Activated naive CD8-positive, alpha-beta T cell treated with anti-CD3 and anti-CD28 coated beads, Interleukin-2, amount 10 ng/mL, durations not matched to agents 7 days and 5 days (primary cell): ENCODE results near the gene BAHCC1. TPM values are rescaled to one million over a fixed set of nuclear protein-coding genes. Genes with fewer than 3 reads are reported as not detected.

Experiments
- ATAC-seq: fragments of 150-1000 bp; cut with Tn5 transposase; one replicate; pipeline ENCODE4 v1.10.0; 2021; ENCODE audit warnings: low read depth, moderate library complexity
- POLR2A ChIA-PET: fragments of 350-600 bp; sonication (Branson Sonifier 250); formaldehyde crosslinking; loops from one replicate; lab custom pipeline; 2021; ENCODE audit warnings: antibody characterized with exemption; lab: Charles Lee
- DNase-seq: peaks from one replicate; pipeline ENCODE4 v3.0.0; 2021
- H3K27ac Mint-ChIP-seq: one replicate; pipeline ENCODE4 v1.8.0; 2022; ENCODE audit warnings: mild to moderate bottlenecking, mixed read lengths
- H3K27me3 Mint-ChIP-seq: one replicate; pipeline ENCODE4 v1.8.0; 2022; ENCODE audit warnings: mild to moderate bottlenecking, moderate library complexity, mixed read lengths
- H3K36me3 Mint-ChIP-seq: one replicate; pipeline ENCODE4 v1.8.0; 2021; ENCODE audit warnings: mild to moderate bottlenecking, mixed read lengths
- H3K4me1 Mint-ChIP-seq: one replicate; pipeline ENCODE4 v1.8.0; 2021; ENCODE audit warnings: mixed read lengths
- H3K4me3 Mint-ChIP-seq: one replicate; pipeline ENCODE4 v1.8.0; 2022; ENCODE audit warnings: mild to moderate bottlenecking, moderate library complexity, mixed read lengths
- H3K9me3 Mint-ChIP-seq: one replicate; pipeline ENCODE4 v1.8.0; 2021; ENCODE audit warnings: mixed read lengths
- total RNA-seq, 2 experiments: library from RNA; stranded (reverse); gene quantifications; one replicate each; pipeline ENCODE4 v1.2.3, GENCODE V29; 2021

The BAHCC1 gene
- total RNA-seq, 2 experiments from 2014 or later, result 0.86 to 1.0 TPM

GRCh38 chr17:81484195-81484979 is 89.1 kb downstream of the BAHCC1 start:
- H3K36me3 Mint-ChIP-seq, result no peaks in the 10 kb centered on the region
- H3K9me3 Mint-ChIP-seq, result no peaks in the 10 kb centered on the region
- H3K27me3 Mint-ChIP-seq, result peaks cover 38% of the 10 kb centered on the region
- H3K27ac Mint-ChIP-seq, result no peak overlapping the region
- POLR2A ChIA-PET, result interaction anchor here (0.7 to 1.4 kb wide), 8 partner anchors 23 to 193 kb away, joined by 3 to 12 read pairs (median 4); partner anchors contain the start of genes ACTG1 and SLC38A10
- peaks cover 9% of the 10 kb centered on the region for H3K4me1 Mint-ChIP-seq
- H3K4me3 Mint-ChIP-seq, result peak overlapping the region; percentile 10
- ATAC-seq (peak; percentile 57), DNase-seq (peak; percentile 97)

GRCh38 chr17:81486199-81486810 is 91.0 kb downstream of the BAHCC1 start:
- H3K36me3 Mint-ChIP-seq, result no peaks in the 10 kb centered on the region
- no peak overlapping the region for H3K4me3 Mint-ChIP-seq
- peaks cover 12% of the 10 kb centered on the region for H3K4me1 Mint-ChIP-seq
- H3K27me3 Mint-ChIP-seq, result peaks cover 32% of the 10 kb centered on the region
- DNase-seq (no peak), ATAC-seq (no peak)
- no peaks in the 10 kb centered on the region for H3K9me3 Mint-ChIP-seq
- POLR2A ChIA-PET, result interaction anchor here (1.4 kb wide), 1 partner anchor 66 kb away, joined by 5 read pairs; the partner anchor contains the start of gene FAAP100
- no peak overlapping the region for H3K27ac Mint-ChIP-seq

- POLR2A ChIA-PET, result interaction anchor here (1.0 to 1.4 kb wide), 4 partner anchors 9 to 195 kb away, joined by 3 to 8 read pairs (median 6); partner anchors contain the start of gene FAAP100
- no peak for ATAC-seq
- Mint-ChIP-seq H3K36me3 (no peaks in the 10 kb centered on the region), H3K27me3 (peaks cover 31% of the 10 kb centered on the region), H3K4me3 (peak overlapping the region; percentile 55), H3K9me3 (no peaks in the 10 kb centered on the region), H3K4me1 (peaks cover 7% of the 10 kb centered on the region), H3K27ac (peak overlapping the region; percentile 38)
- no peak for DNase-seq
These were observed 91.8 kb downstream of the BAHCC1 start for GRCh38 chr17:81487089-81487486.

- POLR2A ChIA-PET, result interaction anchor here (0.5 to 2.3 kb wide), 7 partner anchors 10 to 195 kb away, joined by 3 to 11 read pairs (median 6); partner anchors contain the start of gene FAAP100
- Mint-ChIP-seq H3K27me3 (peaks cover 30% of the 10 kb centered on the region), H3K27ac (peak overlapping the region; percentile 38)
These were observed 92.4 kb downstream of the BAHCC1 start for GRCh38 chr17:81487487-81488275.

GRCh38 chr17:81488276-81488860 is 93.1 kb downstream of the BAHCC1 start:
- DNase-seq, result no peak
- Mint-ChIP-seq H3K4me1 (peaks cover 7% of the 10 kb centered on the region), H3K27ac (no peak overlapping the region), H3K9me3 (no peaks in the 10 kb centered on the region), H3K4me3 (no peak overlapping the region), H3K36me3 (no peaks in the 10 kb centered on the region), H3K27me3 (peaks cover 28% of the 10 kb centered on the region)
- POLR2A ChIA-PET, result interaction anchor here (0.6 to 2.3 kb wide), 4 partner anchors 20 to 142 kb away, joined by 3 to 11 read pairs (median 6); partner anchors contain the start of gene ACTG1
- ATAC-seq, result peak; percentile 23

More at GRCh38 chr17:81487487-81488275, 92.4 kb downstream of the BAHCC1 start:
- DNase-seq (peak; percentile 88), ATAC-seq (peak; percentile 88)
- peaks cover 7% of the 10 kb centered on the region for H3K4me1 Mint-ChIP-seq
- H3K9me3 Mint-ChIP-seq, result no peaks in the 10 kb centered on the region
- peak overlapping the region; percentile 55 for H3K4me3 Mint-ChIP-seq
- H3K36me3 Mint-ChIP-seq, result no peaks in the 10 kb centered on the region

- Mint-ChIP-seq H3K9me3 (no peaks in the 10 kb centered on the region), H3K36me3 (no peaks in the 10 kb centered on the region), H3K4me1 (peaks cover 7% of the 10 kb centered on the region), H3K27me3 (peaks cover 28% of the 10 kb centered on the region), H3K27ac (peak overlapping the region; percentile 56), H3K4me3 (peak overlapping the region; percentile 61)
- POLR2A ChIA-PET, result interaction anchor here (0.9 to 2.3 kb wide), 5 partner anchors 19 to 77 kb away, joined by 3 to 11 read pairs (median 3); partner anchors contain the start of gene ACTG1
- ATAC-seq, result no peak
- DNase-seq, result no peak
These were observed 94.0 kb downstream of the BAHCC1 start for GRCh38 chr17:81489012-81489997.

GRCh38 chr17:81489998-81490992 is 95.0 kb downstream of the BAHCC1 start:
- POLR2A ChIA-PET, result interaction anchor here (1.1 to 2.3 kb wide), 3 partner anchors 18 to 78 kb away, joined by 3 to 11 read pairs (median 8); no protein-coding TSS in a partner anchor
- Mint-ChIP-seq H3K27ac (no peak overlapping the region), H3K4me3 (no peak overlapping the region), H3K4me1 (peaks cover 10% of the 10 kb centered on the region), H3K9me3 (no peaks in the 10 kb centered on the region), H3K27me3 (peaks cover 28% of the 10 kb centered on the region), H3K36me3 (peaks cover 2% of the 10 kb centered on the region)
- ATAC-seq (no peak), DNase-seq (no peak)

- H3K36me3 Mint-ChIP-seq, result peaks cover 2% of the 10 kb centered on the region
- POLR2A ChIA-PET, result no interaction called here
- H3K4me1 Mint-ChIP-seq, result peaks cover 7% of the 10 kb centered on the region
- no peak overlapping the region for H3K27ac Mint-ChIP-seq
- H3K27me3 Mint-ChIP-seq, result peaks cover 23% of the 10 kb centered on the region
- H3K4me3 Mint-ChIP-seq, result no peak overlapping the region
- DNase-seq (no peak), ATAC-seq (no peak)
- H3K9me3 Mint-ChIP-seq, result no peaks in the 10 kb centered on the region
These were observed 95.9 kb downstream of the BAHCC1 start for GRCh38 chr17:81491181-81491581.

- Mint-ChIP-seq H3K27ac (no peak overlapping the region), H3K4me1 (peaks cover 6% of the 10 kb centered on the region), H3K27me3 (peaks cover 20% of the 10 kb centered on the region), H3K36me3 (peaks cover 2% of the 10 kb centered on the region), H3K4me3 (no peak overlapping the region), H3K9me3 (no peaks in the 10 kb centered on the region)
- DNase-seq, result no peak
- POLR2A ChIA-PET, result no interaction called here
- no peak for ATAC-seq
These were observed 96.5 kb downstream of the BAHCC1 start for GRCh38 chr17:81491761-81492160.

- peaks cover 6% of the 10 kb centered on the region for H3K4me1 Mint-ChIP-seq
- H3K27me3 Mint-ChIP-seq, result peaks cover 24% of the 10 kb centered on the region
- H3K36me3 Mint-ChIP-seq, result peaks cover 2% of the 10 kb centered on the region
- no peak for ATAC-seq
- no peak overlapping the region for H3K4me3 Mint-ChIP-seq
- DNase-seq, result no peak
- H3K9me3 Mint-ChIP-seq, result no peaks in the 10 kb centered on the region
- no peak overlapping the region for H3K27ac Mint-ChIP-seq
- POLR2A ChIA-PET, result no interaction called here
These were observed 96.9 kb downstream of the BAHCC1 start for GRCh38 chr17:81492202-81492601.

GRCh38 chr17:81492706-81493105 is 97.4 kb downstream of the BAHCC1 start:
- peaks cover 2% of the 10 kb centered on the region for H3K36me3 Mint-ChIP-seq
- no peak overlapping the region for H3K4me3 Mint-ChIP-seq
- no peak for DNase-seq
- peaks cover 6% of the 10 kb centered on the region for H3K4me1 Mint-ChIP-seq
- no peaks in the 10 kb centered on the region for H3K9me3 Mint-ChIP-seq
- POLR2A ChIA-PET, result no interaction called here
- no peak for ATAC-seq
- no peak overlapping the region for H3K27ac Mint-ChIP-seq
- peaks cover 26% of the 10 kb centered on the region for H3K27me3 Mint-ChIP-seq
